Measurements from ENCODE around the gene MAB21L1. TPM values are rescaled to one million over a fixed set of nuclear protein-coding genes. Genes with fewer than 3 reads are reported as not detected.

Gene MAB21L1
- total RNA-seq, 4 donors from 2014 or later, result 0.48 to 3.7 (median 0.57) TPM

GRCh38 chr13:35469806-35470525 is 6.5 kb downstream of the MAB21L1 start:
- H3K27me3 ChIP-seq, result peaks cover 65% of the 10 kb centered on the region
- H3K27ac ChIP-seq, result peak overlapping the region; percentile 9 to 57 (median 32)
- 60 to 79% methylated on average over 10 of the region's 10 CpGs for WGBS, 2 donors (ENCODE audit: low coverage in 1 of 2)
- no peaks in the 10 kb centered on the region for H3K9me3 ChIP-seq
- H3K4me3 ChIP-seq, result peak overlapping the region in 1 of 4 donors; percentile 50
- H3K4me1 ChIP-seq, result peaks cover 0 to 10% (median 0%) of the 10 kb centered on the region in 4 donors
- no peak for TF ChIP-seq CTCF (IDR thresholded peaks at IDR 0.05)
- no peak for TF ChIP-seq POLR2A (IDR thresholded peaks at IDR 0.05)
- TF ChIP-seq POLR2AphosphoS5 (IDR thresholded peaks at IDR 0.05), result no peak
- no peak for TF ChIP-seq EP300 (IDR thresholded peaks at IDR 0.05; ENCODE audit: low read depth)
- intact Hi-C loops (cut with DNase I; ENCODE audit: low total_unique reads), result no loop called here
- in situ Hi-C loops (cut with MboI; ENCODE audit: low pct_ligation_motif_present in 1 of 4, low pct_unique_long_range_greater_than_20kb in 1 of 4, low sequenced_read_pairs in 3 of 4), result no loop called here
- no peaks in the 10 kb centered on the region for H3K36me3 ChIP-seq
- no peak for DNase-seq

- intact Hi-C loops (cut with DNase I; ENCODE audit: low total_unique reads) (no loop called here), in situ Hi-C loops (cut with MboI; ENCODE audit: low pct_ligation_motif_present in 1 of 4, low pct_unique_long_range_greater_than_20kb in 1 of 4, low sequenced_read_pairs in 3 of 4) (no loop called here)
- Histone ChIP-seq H3K9me3 (no peaks in the 10 kb centered on the region), H3K27me3 (peaks cover 48% of the 10 kb centered on the region), H3K4me1 (peaks cover 0 to 10% (median 0%) of the 10 kb centered on the region in 4 donors), H3K4me3 (no peak overlapping the region), H3K36me3 (no peaks in the 10 kb centered on the region), H3K27ac (no peak overlapping the region)
- WGBS, 2 donors (ENCODE audit: low coverage in 1 of 2), result 78 to 93% methylated on average over 1 of the region's 1 CpG
- DNase-seq, result no peak
- no peak for TF ChIP-seq POLR2A (IDR thresholded peaks at IDR 0.05)
- no peak for TF ChIP-seq CTCF (IDR thresholded peaks at IDR 0.05)
Measured at GRCh38 chr13:35468195-35468594, 8.3 kb downstream of the MAB21L1 start.

GRCh38 chr13:35465371-35465770 is 11.1 kb downstream of the MAB21L1 start:
- H3K27ac ChIP-seq, result no peak overlapping the region
- no peak for DNase-seq
- peaks cover 0 to 2% (median 0%) of the 10 kb centered on the region in 4 donors for H3K4me1 ChIP-seq
- TF ChIP-seq POLR2AphosphoS5 (IDR thresholded peaks at IDR 0.05) (no peak), CTCF (IDR thresholded peaks at IDR 0.05) (no peak), EP300 (IDR thresholded peaks at IDR 0.05; ENCODE audit: low read depth) (no peak), POLR2A (IDR thresholded peaks at IDR 0.05) (no peak)
- intact Hi-C loops (cut with DNase I; ENCODE audit: low total_unique reads), result no loop called here
- peaks cover 19% of the 10 kb centered on the region for H3K27me3 ChIP-seq
- no peaks in the 10 kb centered on the region for H3K36me3 ChIP-seq
- no peak overlapping the region for H3K4me3 ChIP-seq
- WGBS, 2 donors (ENCODE audit: low coverage in 1 of 2), result 94 to 100% methylated on average over 3 of the region's 3 CpGs
- no peaks in the 10 kb centered on the region for H3K9me3 ChIP-seq
- in situ Hi-C loops (cut with MboI; ENCODE audit: low pct_ligation_motif_present in 1 of 4, low pct_unique_long_range_greater_than_20kb in 1 of 4, low sequenced_read_pairs in 3 of 4), result no loop called here

- no peak overlapping the region for H3K4me3 ChIP-seq
- H3K36me3 ChIP-seq, result no peaks in the 10 kb centered on the region
- 100% methylated on average over 2 of the region's 2 CpGs for WGBS, 2 donors (ENCODE audit: low coverage in 1 of 2)
- H3K27ac ChIP-seq, result no peak overlapping the region
- intact Hi-C loops (cut with DNase I; ENCODE audit: low total_unique reads), result no loop called here
- DNase-seq, result no peak
- no peaks in the 10 kb centered on the region for H3K4me1 ChIP-seq
- H3K27me3 ChIP-seq, result no peaks in the 10 kb centered on the region
- in situ Hi-C loops (cut with MboI; ENCODE audit: low pct_ligation_motif_present in 1 of 4, low pct_unique_long_range_greater_than_20kb in 1 of 4, low sequenced_read_pairs in 3 of 4), result no loop called here
- TF ChIP-seq CTCF (IDR thresholded peaks at IDR 0.05) (no peak), POLR2A (IDR thresholded peaks at IDR 0.05) (no peak), EP300 (IDR thresholded peaks at IDR 0.05; ENCODE audit: low read depth) (no peak), POLR2AphosphoS5 (IDR thresholded peaks at IDR 0.05) (no peak)
- no peaks in the 10 kb centered on the region for H3K9me3 ChIP-seq
Measured at GRCh38 chr13:35460061-35460460, 16.4 kb downstream of the MAB21L1 start.

All from transverse colon (tissue), 4 donors.